ENCODE data around the gene CYGB.

- no peak for TF ChIP-seq CTCF (conservative IDR thresholded peaks at IDR 0.05; ENCODE audit: low read length)
- no peak for TF ChIP-seq EZH2phosphoT487 (IDR thresholded peaks at IDR 0.05; ENCODE audit: borderline replicate concordance, low read depth, low read length)
These were observed 5.3 kb downstream of the CYGB start for GRCh38 chr17:76532072-76532651.
